Measurements from ENCODE around the gene GNG4.

DNA sequence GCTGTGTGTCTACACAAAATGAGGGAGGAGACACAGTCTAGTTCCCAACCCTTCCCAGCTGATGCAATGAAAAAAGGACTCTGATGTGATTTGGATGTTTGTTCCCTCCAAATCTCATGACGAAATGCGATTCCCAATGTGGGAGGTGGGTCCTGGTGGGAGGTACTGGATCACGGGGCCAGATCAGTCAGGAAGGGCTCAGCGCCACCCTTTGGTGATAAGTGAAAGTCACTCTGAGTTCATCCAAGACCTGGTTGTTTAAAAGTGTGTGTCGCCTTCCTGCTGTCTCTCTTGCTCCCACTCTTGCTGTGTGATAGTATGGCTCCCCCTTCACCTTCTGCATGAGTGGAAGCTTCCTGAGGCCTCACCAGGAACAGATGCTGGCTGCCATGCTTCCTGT is 63.2 kb downstream of the GNG4 start:
- TF ChIP-seq, protein P1, sequence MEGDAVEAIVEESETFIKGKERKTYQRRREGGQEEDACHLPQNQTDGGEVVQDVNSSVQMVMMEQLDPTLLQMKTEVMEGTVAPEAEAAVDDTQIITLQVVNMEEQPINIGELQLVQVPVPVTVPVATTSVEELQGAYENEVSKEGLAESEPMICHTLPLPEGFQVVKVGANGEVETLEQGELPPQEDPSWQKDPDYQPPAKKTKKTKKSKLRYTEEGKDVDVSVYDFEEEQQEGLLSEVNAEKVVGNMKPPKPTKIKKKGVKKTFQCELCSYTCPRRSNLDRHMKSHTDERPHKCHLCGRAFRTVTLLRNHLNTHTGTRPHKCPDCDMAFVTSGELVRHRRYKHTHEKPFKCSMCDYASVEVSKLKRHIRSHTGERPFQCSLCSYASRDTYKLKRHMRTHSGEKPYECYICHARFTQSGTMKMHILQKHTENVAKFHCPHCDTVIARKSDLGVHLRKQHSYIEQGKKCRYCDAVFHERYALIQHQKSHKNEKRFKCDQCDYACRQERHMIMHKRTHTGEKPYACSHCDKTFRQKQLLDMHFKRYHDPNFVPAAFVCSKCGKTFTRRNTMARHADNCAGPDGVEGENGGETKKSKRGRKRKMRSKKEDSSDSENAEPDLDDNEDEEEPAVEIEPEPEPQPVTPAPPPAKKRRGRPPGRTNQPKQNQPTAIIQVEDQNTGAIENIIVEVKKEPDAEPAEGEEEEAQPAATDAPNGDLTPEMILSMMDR (IDR thresholded peaks at IDR 0.05) = no peak
- no peak for TF ChIP-seq EZH2 (IDR thresholded peaks at IDR 0.05; ENCODE audit: borderline replicate concordance, insufficient read depth, low read depth, low read length, poor library complexity, severe bottlenecking)

All from B cell (primary cell).